Kidney epithelial cell (primary cell): Measurements from ENCODE around the gene AMN. TPM values are rescaled to one million over a fixed set of nuclear protein-coding genes. Genes with fewer than 3 reads are reported as not detected.

Experiments used
- DNase-seq: peaks from one replicate; pipeline ENCODE4 v3.0.0-alpha.2; 2010; ENCODE audit warnings: low read depth
- H3K27me3 ChIP-seq: 2 replicates; pipeline ENCODE4 v1.6.0; 2011; ENCODE audit warnings: low read length; ENCODE audit not compliant: control insufficient read depth, insufficient read depth
- H3K36me3 ChIP-seq: 2 replicates; pipeline ENCODE4 v1.5.1; 2011; ENCODE audit warnings: low read length; ENCODE audit not compliant: control insufficient read depth, insufficient read depth
- H3K4me3 ChIP-seq: 2 replicates; pipeline ENCODE4 v1.5.1; 2011; ENCODE audit warnings: low read depth, mild to moderate bottlenecking, control low read depth, low read length
- CTCF ChIP-seq: IDR thresholded peaks from 2 replicates; pipeline ENCODE4 v1.5.1; 2011; ENCODE audit warnings: mild to moderate bottlenecking, moderate library complexity, low read length, control low read depth, inconsistent platforms; ENCODE audit not compliant: insufficient read depth, poor library complexity, severe bottlenecking
- total RNA-seq: library from RNA; depleted of rRNA; stranded (reverse); fragments of >200 nt; gene quantifications from 2 replicates; pipeline ENCODE4 v1.2.3, GENCODE V29; 2015

Gene AMN
- total RNA-seq, 1 donor from 2014 or later, result 0.54 TPM

- peak; percentile 74 for TF ChIP-seq CTCF
- no peak overlapping the region for H3K4me3 ChIP-seq
- no peaks in the 10 kb centered on the region for H3K36me3 ChIP-seq
- peaks cover 8% of the 10 kb centered on the region for H3K27me3 ChIP-seq
- DNase-seq, result no peak
Observed at GRCh38 chr14:102917469-102918211, 4.8 kb upstream of the AMN start.

- no peak for TF ChIP-seq CTCF
- peaks cover 16% of the 10 kb centered on the region for H3K27me3 ChIP-seq
- DNase-seq, result no peak
- H3K36me3 ChIP-seq, result no peaks in the 10 kb centered on the region
- no peak overlapping the region for H3K4me3 ChIP-seq
Observed at GRCh38 chr14:102918438-102918837, 4.0 kb upstream of the AMN start.

GRCh38 chr14:102920273-102920997 is 2.0 kb upstream of the AMN start:
- TF ChIP-seq CTCF, result no peak
- DNase-seq, result no peak
- H3K36me3 ChIP-seq, result no peaks in the 10 kb centered on the region
- H3K4me3 ChIP-seq, result no peak overlapping the region
- H3K27me3 ChIP-seq, result peaks cover 35% of the 10 kb centered on the region

- Histone ChIP-seq H3K4me3 (no peak overlapping the region), H3K27me3 (peaks cover 39% of the 10 kb centered on the region), H3K36me3 (no peaks in the 10 kb centered on the region)
- no peak for TF ChIP-seq CTCF
- no peak for DNase-seq
Observed at GRCh38 chr14:102920998-102921304, 1.5 kb upstream of the AMN start.

- no peak for TF ChIP-seq CTCF
- DNase-seq, result no peak
- H3K36me3 ChIP-seq, result no peaks in the 10 kb centered on the region
- peaks cover 55% of the 10 kb centered on the region for H3K27me3 ChIP-seq
- peak overlapping the region; percentile 16 for H3K4me3 ChIP-seq
Observed at GRCh38 chr14:102923201-102923924, 900 bp downstream of the AMN start.
